DMS 273 treated with DMSO at 0.1 percent for 48 hours (cell line): ENCODE measurements around the gene SMYD4.

Experiments used
- DNase-seq: peaks from one replicate; lab custom pipeline; 2025; lab: John Stamatoyannopoulos, UW

SMYD4 gene

GRCh38 chr17:1730326-1731193 lies 99.1 kb downstream of the SMYD4 start:
- no peak for DNase-seq

GRCh38 chr17:1729966-1730325 lies 99.8 kb downstream of the SMYD4 start:
- no peak for DNase-seq
